Nephron (organoid): ENCODE results near the gene VPS51.

ENCODE experiments used
- H3K27ac Mint-ChIP-seq, 3 experiments: 2 replicates each; pipeline ENCODE4 v1.8.0; 2020; ENCODE audit warnings: mixed read lengths in 3 of 3, mild to moderate bottlenecking in 2 of 3, moderate library complexity in 1 of 3
- H3K27me3 Mint-ChIP-seq: 2 replicates; pipeline ENCODE4 v1.8.0; 2021; ENCODE audit warnings: low read depth, mild to moderate bottlenecking, moderate library complexity, mixed read lengths
- H3K36me3 Mint-ChIP-seq: 2 replicates; pipeline ENCODE4 v1.8.0; 2020; ENCODE audit warnings: low read depth, mixed read lengths
- H3K4me1 Mint-ChIP-seq: 2 replicates; pipeline ENCODE4 v1.8.0; 2020; ENCODE audit warnings: mixed read lengths
- H3K4me3 Mint-ChIP-seq, 3 experiments: 2 replicates each; pipeline ENCODE4 v1.8.0; 2020; ENCODE audit warnings: mild to moderate bottlenecking in 3 of 3, mixed read lengths in 3 of 3, moderate library complexity in 2 of 3
- H3K9me3 Mint-ChIP-seq: 2 replicates; pipeline ENCODE4 v1.8.0; 2020; ENCODE audit warnings: mixed read lengths
- CTCF ChIP-seq, 3 experiments: fragments of 200-600 bp; sonication (generic); IDR thresholded peaks; one replicate each; pipeline ENCODE4 v1.5.0; 2021; ENCODE audit warnings: antibody characterized with exemption in 3 of 3; ENCODE audit not compliant: unreplicated experiment in 3 of 3

VPS51 gene

DNA sequence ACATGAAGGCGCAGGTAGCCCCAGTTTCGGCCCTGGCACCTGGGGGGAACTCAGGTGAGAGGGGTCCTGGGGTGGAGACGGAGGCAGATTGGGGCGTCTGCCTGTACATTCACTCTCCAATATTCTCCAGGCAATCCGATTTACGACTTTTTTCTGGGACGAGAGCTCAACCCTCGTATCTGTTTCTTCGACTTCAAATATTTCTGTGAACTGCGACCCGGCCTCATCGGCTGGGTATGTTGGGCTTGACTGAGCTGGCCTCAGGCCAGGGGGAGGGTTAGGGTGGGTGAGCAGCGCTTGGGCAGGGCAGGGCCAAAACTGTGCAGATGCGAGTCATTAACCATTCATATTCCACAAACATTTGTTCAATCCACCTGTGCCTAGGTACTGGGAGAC lies 17.3 kb downstream of the VPS51 start:
- Mint-ChIP-seq H3K4me1 (peaks cover 20% of the 10 kb centered on the region), H3K9me3 (no peaks in the 10 kb centered on the region), H3K36me3 (peaks cover 4% of the 10 kb centered on the region), H3K27ac (peak overlapping the region; percentile 91 to 97 (median 91)), H3K4me3 (peak overlapping the region; percentile 90 to 99 (median 97)), H3K27me3 (no peaks in the 10 kb centered on the region)
- TF ChIP-seq CTCF (IDR thresholded peaks at IDR 0.05; ENCODE audit: unreplicated experiment in 3 of 3), result no peak

DNA sequence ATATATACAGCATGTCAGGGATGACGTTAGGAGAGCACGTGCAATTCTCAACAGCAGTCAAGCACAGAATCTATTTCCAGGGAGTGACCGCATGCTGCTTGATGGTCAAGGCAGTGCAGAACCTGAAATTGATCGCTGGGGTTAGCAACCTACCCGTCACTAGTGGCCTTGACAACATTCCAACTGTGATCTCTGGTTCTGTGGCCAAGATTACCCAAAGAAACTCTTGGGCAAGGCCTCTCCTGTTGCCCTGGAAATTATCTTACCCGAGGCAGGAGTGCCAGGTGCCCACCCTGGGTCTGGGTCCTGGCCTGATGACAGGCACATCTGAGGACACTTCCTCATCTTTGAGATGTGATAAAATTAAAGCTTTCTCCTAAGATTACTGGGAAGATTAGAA lies 17.8 kb downstream of the VPS51 start:
- H3K4me3 Mint-ChIP-seq, result peak overlapping the region; percentile 90 to 99 (median 97)

GRCh38 chr11:65114538-65115171 lies 18.6 kb downstream of the VPS51 start:
- Mint-ChIP-seq H3K4me1 (peaks cover 20% of the 10 kb centered on the region), H3K36me3 (peaks cover 13% of the 10 kb centered on the region), H3K27ac (peak overlapping the region in 2 of 3 experiments; percentile 91 to 97), H3K9me3 (no peaks in the 10 kb centered on the region), H3K4me3 (peak overlapping the region; percentile 90 to 99 (median 97)), H3K27me3 (no peaks in the 10 kb centered on the region)
- TF ChIP-seq CTCF (IDR thresholded peaks at IDR 0.05; ENCODE audit: unreplicated experiment in 3 of 3), result no peak

More for the DNA sequence above, 17.8 kb downstream of the VPS51 start:
- Mint-ChIP-seq H3K9me3 (no peaks in the 10 kb centered on the region), H3K4me1 (peaks cover 20% of the 10 kb centered on the region), H3K27me3 (no peaks in the 10 kb centered on the region), H3K27ac (peak overlapping the region; percentile 91 to 97 (median 91)), H3K36me3 (peaks cover 9% of the 10 kb centered on the region)
- TF ChIP-seq CTCF (IDR thresholded peaks at IDR 0.05; ENCODE audit: unreplicated experiment in 3 of 3), result no peak

DNA sequence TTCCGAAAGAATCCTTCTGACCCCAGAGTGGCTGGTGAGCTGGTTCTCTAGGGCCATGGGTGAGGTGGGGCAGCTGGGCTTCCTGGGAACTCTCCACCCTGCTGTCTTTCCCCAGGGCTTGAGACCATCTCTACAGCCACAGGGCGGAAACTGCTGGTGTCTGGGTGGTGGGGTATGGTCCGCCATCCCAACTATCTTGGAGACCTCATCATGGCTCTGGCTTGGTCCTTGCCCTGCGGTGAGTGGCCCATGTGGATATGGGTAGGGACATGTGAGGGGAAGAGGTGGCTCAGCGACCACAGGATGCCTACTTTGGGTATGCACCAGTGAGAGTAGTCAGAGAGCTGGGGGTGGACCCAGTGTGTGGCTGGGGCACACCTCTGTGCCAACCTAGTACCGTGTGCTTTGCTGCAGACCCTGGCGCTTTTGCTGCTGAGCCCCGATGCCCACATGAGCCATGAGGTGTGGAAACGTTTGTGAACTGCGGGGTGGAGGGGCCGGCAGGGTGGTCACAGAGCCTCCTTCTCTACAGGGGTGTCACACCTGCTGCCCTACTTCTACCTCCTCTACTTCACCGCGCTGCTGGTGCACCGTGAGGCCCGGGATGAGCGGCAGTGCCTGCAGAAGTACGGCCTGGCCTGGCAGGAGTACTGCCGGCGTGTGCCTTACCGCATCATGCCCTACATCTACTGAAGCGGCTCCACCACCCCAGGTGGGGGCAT lies 19.5 kb downstream of the VPS51 start:
- H3K4me3 Mint-ChIP-seq, result peak overlapping the region; percentile 90 to 97 (median 90)
- no peaks in the 10 kb centered on the region for H3K9me3 Mint-ChIP-seq
- no peak for TF ChIP-seq CTCF (IDR thresholded peaks at IDR 0.05; ENCODE audit: unreplicated experiment in 3 of 3)

GRCh38 chr11:65116370-65117205 lies 20.6 kb downstream of the VPS51 start:
- Mint-ChIP-seq H3K4me1 (peaks cover 26% of the 10 kb centered on the region), H3K9me3 (no peaks in the 10 kb centered on the region), H3K4me3 (peak overlapping the region; percentile 90 to 97 (median 90)), H3K27ac (peak overlapping the region in 2 of 3 experiments; percentile 76 to 92), H3K36me3 (peaks cover 25% of the 10 kb centered on the region), H3K27me3 (no peaks in the 10 kb centered on the region)
- TF ChIP-seq CTCF (IDR thresholded peaks at IDR 0.05; ENCODE audit: unreplicated experiment in 3 of 3), result no peak

More for the DNA sequence above, 19.5 kb downstream of the VPS51 start:
- Mint-ChIP-seq H3K4me1 (peaks cover 20% of the 10 kb centered on the region), H3K27ac (peak overlapping the region in 1 of 3 experiments; percentile 27), H3K36me3 (peaks cover 19% of the 10 kb centered on the region), H3K27me3 (no peaks in the 10 kb centered on the region)
